ENCODE results near the gene NFATC1. TPM values are rescaled to one million over a fixed set of nuclear protein-coding genes. Genes with fewer than 3 reads are reported as not detected.

The NFATC1 gene
- total and polyA plus RNA-seq, 8 donors: 3.4 to 7.9 (median 4.4) TPM

DNA sequence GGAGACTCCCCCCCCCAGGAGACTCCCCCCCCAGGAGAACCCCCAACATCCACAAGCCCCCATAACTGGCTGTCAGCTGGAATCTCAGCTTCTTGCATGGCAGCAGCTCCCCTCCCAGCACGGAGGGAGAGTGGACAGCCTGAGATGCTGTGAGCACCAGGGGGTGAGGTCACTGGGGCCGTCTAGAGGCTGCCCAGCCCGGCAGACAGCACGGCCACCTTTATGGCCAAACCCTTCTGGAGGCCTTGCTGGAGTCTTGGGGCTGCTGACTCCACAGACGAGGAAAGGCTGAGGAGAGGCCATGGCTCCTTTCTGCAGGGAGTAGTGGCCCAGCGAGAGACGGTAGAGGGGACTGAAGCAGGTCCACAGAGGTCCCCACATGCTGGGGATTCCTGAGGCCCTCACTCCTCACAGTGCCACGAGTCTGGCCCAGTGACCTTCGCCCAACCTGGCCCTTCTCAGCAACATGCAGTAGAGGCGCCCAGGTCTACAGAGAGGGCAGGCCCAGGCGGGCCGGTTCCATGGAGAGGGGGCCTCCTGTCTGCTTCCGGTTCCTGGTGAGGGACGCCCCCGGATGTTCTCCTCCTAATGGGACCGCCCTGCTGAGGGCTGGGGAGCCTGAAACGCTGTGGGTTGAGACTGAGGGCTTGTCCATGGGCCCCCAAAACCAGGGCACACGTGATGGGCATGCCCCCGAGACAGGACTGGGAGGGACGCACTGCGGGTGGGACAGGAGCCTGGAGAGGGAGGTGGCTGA lies 161.3 kb downstream of the NFATC1 start:
- 67 to 71% methylated on average over 21 of the region's 21 CpGs for WGBS, 2 donors
- intact Hi-C loops (cut with DNase I): no loop called here
- Histone ChIP-seq H3K4me1 (no peaks in the 10 kb centered on the region), H3K9me3 (no peaks in the 10 kb centered on the region), H3K4me3 (no peak overlapping the region), H3K27me3 (no peaks in the 10 kb centered on the region), H3K36me3 (no peaks in the 10 kb centered on the region), H3K27ac (no peak overlapping the region)
- FAIRE-seq (no peak), DNase-seq (peak in 1 of 6 donors; percentile 11), ATAC-seq (no peak)
- TF ChIP-seq, protein P1, sequence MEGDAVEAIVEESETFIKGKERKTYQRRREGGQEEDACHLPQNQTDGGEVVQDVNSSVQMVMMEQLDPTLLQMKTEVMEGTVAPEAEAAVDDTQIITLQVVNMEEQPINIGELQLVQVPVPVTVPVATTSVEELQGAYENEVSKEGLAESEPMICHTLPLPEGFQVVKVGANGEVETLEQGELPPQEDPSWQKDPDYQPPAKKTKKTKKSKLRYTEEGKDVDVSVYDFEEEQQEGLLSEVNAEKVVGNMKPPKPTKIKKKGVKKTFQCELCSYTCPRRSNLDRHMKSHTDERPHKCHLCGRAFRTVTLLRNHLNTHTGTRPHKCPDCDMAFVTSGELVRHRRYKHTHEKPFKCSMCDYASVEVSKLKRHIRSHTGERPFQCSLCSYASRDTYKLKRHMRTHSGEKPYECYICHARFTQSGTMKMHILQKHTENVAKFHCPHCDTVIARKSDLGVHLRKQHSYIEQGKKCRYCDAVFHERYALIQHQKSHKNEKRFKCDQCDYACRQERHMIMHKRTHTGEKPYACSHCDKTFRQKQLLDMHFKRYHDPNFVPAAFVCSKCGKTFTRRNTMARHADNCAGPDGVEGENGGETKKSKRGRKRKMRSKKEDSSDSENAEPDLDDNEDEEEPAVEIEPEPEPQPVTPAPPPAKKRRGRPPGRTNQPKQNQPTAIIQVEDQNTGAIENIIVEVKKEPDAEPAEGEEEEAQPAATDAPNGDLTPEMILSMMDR (IDR thresholded peaks at IDR 0.05): no peak

DNA sequence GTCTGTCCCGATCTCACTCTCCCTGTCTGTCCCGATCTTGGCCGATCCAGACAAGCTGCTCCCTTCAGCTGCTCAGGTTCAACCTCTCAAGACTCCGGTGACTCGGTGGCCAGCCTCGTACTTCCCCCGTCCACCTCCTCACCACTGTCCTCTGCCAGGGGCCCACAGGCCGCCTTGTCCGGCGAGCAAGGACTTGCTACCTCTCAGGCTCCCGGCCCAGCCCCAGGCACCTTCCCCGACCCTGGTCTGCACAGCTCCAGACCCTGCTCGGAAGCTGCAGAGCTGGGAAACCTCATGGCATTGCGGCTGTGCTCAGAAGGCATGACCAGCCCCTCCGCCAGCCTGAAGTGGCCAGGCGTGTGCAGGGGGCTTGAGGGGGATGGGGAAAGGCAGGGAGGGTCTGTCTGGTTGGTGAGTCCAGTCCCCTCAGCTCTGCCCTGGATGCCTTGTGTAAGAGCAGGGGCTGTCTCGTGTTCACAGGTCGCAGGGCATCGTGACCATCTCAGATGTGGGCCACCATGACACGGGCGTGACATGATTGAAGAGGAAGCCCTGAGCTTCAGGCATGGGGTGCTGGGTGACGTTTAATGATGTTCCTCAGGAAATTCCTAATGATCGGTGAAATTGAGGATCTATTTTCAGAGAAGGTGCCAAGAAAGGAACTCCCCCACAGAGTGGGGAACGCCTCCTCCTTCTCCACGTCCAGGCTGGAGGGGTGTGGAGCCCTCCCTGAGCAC lies 162.6 kb downstream of the NFATC1 start:
- FAIRE-seq (no peak), DNase-seq (peak in 2 of 6 donors; percentile 12 to 21), ATAC-seq (no peak)
- Histone ChIP-seq H3K27ac (no peak overlapping the region), H3K4me3 (no peak overlapping the region), H3K27me3 (no peaks in the 10 kb centered on the region), H3K9me3 (no peaks in the 10 kb centered on the region), H3K36me3 (no peaks in the 10 kb centered on the region), H3K4me1 (no peaks in the 10 kb centered on the region)
- intact Hi-C loops (cut with DNase I): no loop called here
- TF ChIP-seq, protein P1 (IDR thresholded peaks at IDR 0.05): no peak
- 66 to 75% methylated on average over 25 of the region's 25 CpGs for WGBS, 2 donors

DNA sequence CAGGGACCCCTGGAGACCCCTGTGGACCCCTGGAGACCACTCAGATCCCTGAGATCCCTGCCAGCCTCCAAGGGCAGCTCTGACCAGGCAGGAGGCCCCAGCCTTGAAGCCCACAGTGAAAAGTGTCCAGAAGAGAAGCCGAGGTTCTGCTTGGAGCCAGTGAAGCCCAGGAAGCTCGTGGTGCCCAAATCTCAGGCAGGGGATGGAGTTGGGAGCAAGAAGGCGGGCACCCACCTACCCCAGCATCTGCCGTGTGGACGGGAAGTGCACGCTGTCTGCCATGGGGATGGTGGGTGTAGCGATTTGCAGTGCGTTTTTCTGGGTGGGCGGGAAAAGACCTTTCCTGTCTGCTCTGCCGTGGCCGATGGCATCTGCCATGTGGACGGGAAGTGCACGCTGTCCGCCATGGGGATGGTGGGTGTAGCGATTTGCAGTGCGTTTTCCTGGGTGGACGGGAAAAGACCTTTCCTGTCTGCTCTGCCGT lies 163.2 kb downstream of the NFATC1 start:
- no peaks in the 10 kb centered on the region for H3K9me3 ChIP-seq
- H3K27me3 ChIP-seq: no peaks in the 10 kb centered on the region
- WGBS, 2 donors: 82 to 92% methylated on average over 18 of the region's 18 CpGs
- no peak overlapping the region for H3K4me3 ChIP-seq
- DNase-seq (no peak), FAIRE-seq (no peak), ATAC-seq (no peak)
- TF ChIP-seq, protein P1 (IDR thresholded peaks at IDR 0.05): no peak
- intact Hi-C loops (cut with DNase I): no loop called here
- H3K4me1 ChIP-seq: no peaks in the 10 kb centered on the region
- no peak overlapping the region for H3K27ac ChIP-seq
- no peaks in the 10 kb centered on the region for H3K36me3 ChIP-seq

DNA sequence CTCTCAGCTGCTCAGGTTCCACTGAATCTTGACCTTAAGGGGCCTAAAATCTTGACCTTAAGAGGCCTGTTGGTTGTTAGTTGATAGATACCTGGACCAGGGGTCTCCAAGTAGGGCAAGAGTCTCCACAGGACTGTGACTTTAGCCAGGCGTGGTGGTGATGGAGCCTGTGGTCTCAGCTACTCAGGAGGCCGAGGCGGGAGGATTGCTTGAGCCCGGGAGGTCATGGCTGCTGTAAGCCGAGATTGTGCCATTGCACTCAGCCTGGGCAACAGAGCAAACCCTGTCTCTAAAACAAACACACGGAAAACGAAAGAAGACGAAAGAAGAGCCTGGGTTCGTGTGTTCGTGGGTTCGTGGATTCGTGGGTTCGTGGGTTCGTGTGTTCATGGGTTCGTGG lies 163.7 kb downstream of the NFATC1 start:
- TF ChIP-seq, protein P1 (IDR thresholded peaks at IDR 0.05): no peak
- intact Hi-C loops (cut with DNase I): no loop called here
- Histone ChIP-seq H3K27me3 (no peaks in the 10 kb centered on the region), H3K36me3 (no peaks in the 10 kb centered on the region), H3K4me1 (no peaks in the 10 kb centered on the region), H3K27ac (no peak overlapping the region), H3K4me3 (no peak overlapping the region), H3K9me3 (no peaks in the 10 kb centered on the region)
- 85 to 95% methylated on average over 15 of the region's 15 CpGs for WGBS, 2 donors
- FAIRE-seq (no peak), ATAC-seq (no peak), DNase-seq (peak in 1 of 6 donors; percentile 3)
